HepG2 (cell line): ENCODE data around the gene SLC2A8. TPM values are rescaled to one million over a fixed set of nuclear protein-coding genes. Genes with fewer than 3 reads are reported as not detected.

Experiments
- ASH2L ChIP-seq: fragments of 300-600, 200-600 bp; sonication (generic); IDR thresholded peaks from 2 replicates; pipeline ENCODE4 v1.7.0; 2017; ENCODE audit warnings: low read depth, mild to moderate bottlenecking, moderate library complexity, mixed read lengths, low read length; ENCODE audit not compliant: insufficient read length
- BHLHE40 ChIP-seq: IDR thresholded peaks from 2 replicates; pipeline ENCODE4 v1.6.1; 2011; ENCODE audit warnings: low read length, improper control_type of control experiment
- NFE2L1 ChIP-seq: sonication (generic); formaldehyde crosslinking; IDR thresholded peaks from 2 replicates; pipeline ENCODE4 v1.4.0; 2020; ENCODE audit warnings: missing genetic modification reagents, mild to moderate bottlenecking, borderline replicate concordance
- PAWR ChIP-seq: sonication (generic); formaldehyde crosslinking; IDR thresholded peaks from 2 replicates; pipeline ENCODE4 v1.4.0; 2020; ENCODE audit warnings: missing genetic modification reagents, mild to moderate bottlenecking, borderline replicate concordance
- RFX5 ChIP-seq: IDR thresholded peaks from 2 replicates; pipeline ENCODE4 v1.6.1; 2011; ENCODE audit warnings: low read depth, low read length, improper control_type of control experiment
- SIX1 ChIP-seq: sonication (generic); formaldehyde crosslinking; IDR thresholded peaks from 2 replicates; pipeline ENCODE4 v1.4.0; 2020; ENCODE audit warnings: missing genetic modification reagents, borderline replicate concordance
- SNAPC2 ChIP-seq: sonication (generic); formaldehyde crosslinking; IDR thresholded peaks from 2 replicates; pipeline ENCODE4 v1.8.1; 2022; ENCODE audit warnings: mild to moderate bottlenecking, missing genetic modification reagents
- SRSF9 ChIP-seq: fragments of 200-400 bp; formaldehyde crosslinking; IDR thresholded peaks from 2 replicates; pipeline ENCODE4 v1.6.1; 2018; ENCODE audit warnings: borderline replicate concordance, mild to moderate bottlenecking, low read depth, low read length; ENCODE audit not compliant: insufficient read depth, poor library complexity, severe bottlenecking
- TERF1 ChIP-seq: sonication (generic); formaldehyde crosslinking; IDR thresholded peaks from 2 replicates; pipeline ENCODE4 v1.8.0; 2022; ENCODE audit warnings: mild to moderate bottlenecking, missing genetic modification reagents, moderate library complexity
- ZKSCAN8 ChIP-seq: IDR thresholded peaks from 2 replicates; pipeline ENCODE4 v1.6.1; 2016; ENCODE audit warnings: borderline replicate concordance, missing genetic modification reagents, missing compliant biosample characterization
- polyA plus RNA-seq, 8 experiments: library from polyadenylated mRNA; depleted of rRNA in 3 of 8; stranded (reverse) in 7 of 8; unstranded in 1 of 8; fragments of >200 nt; fragmentation: Illumina TruSeq in 4 of 8; extraction: Trizol in 4 of 8; gene quantifications; 2 replicates each; pipeline versions ENCODE4 v1.2.1 to v1.2.3, GENCODE V29; 2011 to 2016; ENCODE audit warnings: low read depth in 4 of 8, missing spikeins in 1 of 8, mixed read lengths in 1 of 8; ENCODE audit not compliant: insufficient read depth in 1 of 8
- total RNA-seq, 5 experiments: library from RNA; depleted of rRNA; stranded (reverse); fragments of >200 nt; fragmentation: Illumina TruSeq; extraction: Trizol; gene quantifications; 2 replicates each; pipeline ENCODE4 v1.2.3, GENCODE V29; 2016; ENCODE audit warnings: low read depth in 1 of 5
- TF ChIP-seq, protein P1 (sequence below): sonication (generic); formaldehyde crosslinking; IDR thresholded peaks from 2 replicates; pipeline ENCODE4 v1.9.0; 2021; ENCODE audit warnings: missing genetic modification reagents, borderline replicate concordance
- TF ChIP-seq, protein P2 (sequence below): sonication (generic); formaldehyde crosslinking; IDR thresholded peaks from 2 replicates; pipeline ENCODE4 v1.4.0; 2020; ENCODE audit warnings: missing genetic modification reagents
- TF ChIP-seq, protein P3 (sequence below): sonication (generic); formaldehyde crosslinking; IDR thresholded peaks from 2 replicates; pipeline ENCODE4 v1.4.0; 2020; ENCODE audit warnings: missing genetic modification reagents

SLC2A8 gene
- total and polyA plus RNA-seq, 2 of the 13 experiments (the other 11 are each of a cell fraction or from before 2014, with no cell fraction given): 22.6 to 48.6 TPM

DNA sequence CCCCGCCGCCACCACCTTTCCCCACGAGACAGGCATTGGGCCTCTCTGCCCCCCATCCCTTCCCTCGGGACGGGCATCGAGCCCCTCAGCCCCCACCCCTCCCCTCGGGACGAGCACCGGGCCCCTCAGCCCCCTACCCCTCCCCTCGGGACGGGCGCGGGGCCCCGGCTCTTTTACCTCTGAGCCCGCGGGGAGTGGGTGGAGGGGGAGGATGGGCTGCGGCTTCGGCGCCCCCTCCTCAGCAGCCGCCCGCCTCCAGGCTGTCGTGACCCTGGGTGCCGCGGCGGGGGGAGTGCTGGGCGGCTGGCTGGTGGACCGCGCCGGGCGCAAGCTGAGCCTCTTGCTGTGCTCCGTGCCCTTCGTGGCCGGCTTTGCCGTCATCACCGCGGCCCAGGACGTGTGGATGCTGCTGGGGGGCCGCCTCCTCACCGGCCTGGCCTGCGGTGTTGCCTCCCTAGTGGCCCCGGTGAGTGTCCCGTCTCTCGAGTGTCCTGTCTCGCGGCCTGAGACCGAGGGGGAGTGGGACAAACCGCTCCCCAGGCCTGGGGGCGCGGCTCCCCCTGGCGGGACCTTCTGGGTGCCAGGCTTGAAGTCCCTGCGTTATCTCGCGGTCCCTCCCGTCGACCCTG lies 791 bp downstream of the SLC2A8 start (continued):
- TF ChIP-seq NFE2L1 (CRISPR knock-in tag) (no peak), BHLHE40 (no peak), SIX1 (CRISPR knock-in tag) (no peak), ZKSCAN8 (CRISPR knock-in tag) (0 out of 2 replicates have a peak, but pooled peaks have one; percentile 19), TERF1 (CRISPR knock-in tag) (no peak), RFX5 (no peak), SRSF9 (no peak), PAWR (CRISPR knock-in tag) (no peak), SNAPC2 (CRISPR knock-in tag) (no peak), ASH2L (no peak)
- TF ChIP-seq, protein P1, sequence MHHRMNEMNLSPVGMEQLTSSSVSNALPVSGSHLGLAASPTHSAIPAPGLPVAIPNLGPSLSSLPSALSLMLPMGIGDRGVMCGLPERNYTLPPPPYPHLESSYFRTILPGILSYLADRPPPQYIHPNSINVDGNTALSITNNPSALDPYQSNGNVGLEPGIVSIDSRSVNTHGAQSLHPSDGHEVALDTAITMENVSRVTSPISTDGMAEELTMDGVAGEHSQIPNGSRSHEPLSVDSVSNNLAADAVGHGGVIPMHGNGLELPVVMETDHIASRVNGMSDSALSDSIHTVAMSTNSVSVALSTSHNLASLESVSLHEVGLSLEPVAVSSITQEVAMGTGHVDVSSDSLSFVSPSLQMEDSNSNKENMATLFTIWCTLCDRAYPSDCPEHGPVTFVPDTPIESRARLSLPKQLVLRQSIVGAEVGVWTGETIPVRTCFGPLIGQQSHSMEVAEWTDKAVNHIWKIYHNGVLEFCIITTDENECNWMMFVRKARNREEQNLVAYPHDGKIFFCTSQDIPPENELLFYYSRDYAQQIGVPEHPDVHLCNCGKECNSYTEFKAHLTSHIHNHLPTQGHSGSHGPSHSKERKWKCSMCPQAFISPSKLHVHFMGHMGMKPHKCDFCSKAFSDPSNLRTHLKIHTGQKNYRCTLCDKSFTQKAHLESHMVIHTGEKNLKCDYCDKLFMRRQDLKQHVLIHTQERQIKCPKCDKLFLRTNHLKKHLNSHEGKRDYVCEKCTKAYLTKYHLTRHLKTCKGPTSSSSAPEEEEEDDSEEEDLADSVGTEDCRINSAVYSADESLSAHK (CRISPR knock-in tag): no peak
- TF ChIP-seq, protein P2, sequence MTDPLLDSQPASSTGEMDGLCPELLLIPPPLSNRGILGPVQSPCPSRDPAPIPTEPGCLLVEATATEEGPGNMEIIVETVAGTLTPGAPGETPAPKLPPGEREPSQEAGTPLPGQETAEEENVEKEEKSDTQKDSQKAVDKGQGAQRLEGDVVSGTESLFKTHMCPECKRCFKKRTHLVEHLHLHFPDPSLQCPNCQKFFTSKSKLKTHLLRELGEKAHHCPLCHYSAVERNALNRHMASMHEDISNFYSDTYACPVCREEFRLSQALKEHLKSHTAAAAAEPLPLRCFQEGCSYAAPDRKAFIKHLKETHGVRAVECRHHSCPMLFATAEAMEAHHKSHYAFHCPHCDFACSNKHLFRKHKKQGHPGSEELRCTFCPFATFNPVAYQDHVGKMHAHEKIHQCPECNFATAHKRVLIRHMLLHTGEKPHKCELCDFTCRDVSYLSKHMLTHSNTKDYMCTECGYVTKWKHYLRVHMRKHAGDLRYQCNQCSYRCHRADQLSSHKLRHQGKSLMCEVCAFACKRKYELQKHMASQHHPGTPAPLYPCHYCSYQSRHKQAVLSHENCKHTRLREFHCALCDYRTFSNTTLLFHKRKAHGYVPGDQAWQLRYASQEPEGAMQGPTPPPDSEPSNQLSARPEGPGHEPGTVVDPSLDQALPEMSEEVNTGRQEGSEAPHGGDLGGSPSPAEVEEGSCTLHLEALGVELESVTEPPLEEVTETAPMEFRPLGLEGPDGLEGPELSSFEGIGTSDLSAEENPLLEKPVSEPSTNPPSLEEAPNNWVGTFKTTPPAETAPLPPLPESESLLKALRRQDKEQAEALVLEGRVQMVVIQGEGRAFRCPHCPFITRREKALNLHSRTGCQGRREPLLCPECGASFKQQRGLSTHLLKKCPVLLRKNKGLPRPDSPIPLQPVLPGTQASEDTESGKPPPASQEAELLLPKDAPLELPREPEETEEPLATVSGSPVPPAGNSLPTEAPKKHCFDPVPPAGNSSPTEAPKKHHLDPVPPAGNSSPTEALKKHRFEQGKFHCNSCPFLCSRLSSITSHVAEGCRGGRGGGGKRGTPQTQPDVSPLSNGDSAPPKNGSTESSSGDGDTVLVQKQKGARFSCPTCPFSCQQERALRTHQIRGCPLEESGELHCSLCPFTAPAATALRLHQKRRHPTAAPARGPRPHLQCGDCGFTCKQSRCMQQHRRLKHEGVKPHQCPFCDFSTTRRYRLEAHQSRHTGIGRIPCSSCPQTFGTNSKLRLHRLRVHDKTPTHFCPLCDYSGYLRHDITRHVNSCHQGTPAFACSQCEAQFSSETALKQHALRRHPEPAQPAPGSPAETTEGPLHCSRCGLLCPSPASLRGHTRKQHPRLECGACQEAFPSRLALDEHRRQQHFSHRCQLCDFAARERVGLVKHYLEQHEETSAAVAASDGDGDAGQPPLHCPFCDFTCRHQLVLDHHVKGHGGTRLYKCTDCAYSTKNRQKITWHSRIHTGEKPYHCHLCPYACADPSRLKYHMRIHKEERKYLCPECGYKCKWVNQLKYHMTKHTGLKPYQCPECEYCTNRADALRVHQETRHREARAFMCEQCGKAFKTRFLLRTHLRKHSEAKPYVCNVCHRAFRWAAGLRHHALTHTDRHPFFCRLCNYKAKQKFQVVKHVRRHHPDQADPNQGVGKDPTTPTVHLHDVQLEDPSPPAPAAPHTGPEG (CRISPR knock-in tag): no peak
- TF ChIP-seq, protein P3, sequence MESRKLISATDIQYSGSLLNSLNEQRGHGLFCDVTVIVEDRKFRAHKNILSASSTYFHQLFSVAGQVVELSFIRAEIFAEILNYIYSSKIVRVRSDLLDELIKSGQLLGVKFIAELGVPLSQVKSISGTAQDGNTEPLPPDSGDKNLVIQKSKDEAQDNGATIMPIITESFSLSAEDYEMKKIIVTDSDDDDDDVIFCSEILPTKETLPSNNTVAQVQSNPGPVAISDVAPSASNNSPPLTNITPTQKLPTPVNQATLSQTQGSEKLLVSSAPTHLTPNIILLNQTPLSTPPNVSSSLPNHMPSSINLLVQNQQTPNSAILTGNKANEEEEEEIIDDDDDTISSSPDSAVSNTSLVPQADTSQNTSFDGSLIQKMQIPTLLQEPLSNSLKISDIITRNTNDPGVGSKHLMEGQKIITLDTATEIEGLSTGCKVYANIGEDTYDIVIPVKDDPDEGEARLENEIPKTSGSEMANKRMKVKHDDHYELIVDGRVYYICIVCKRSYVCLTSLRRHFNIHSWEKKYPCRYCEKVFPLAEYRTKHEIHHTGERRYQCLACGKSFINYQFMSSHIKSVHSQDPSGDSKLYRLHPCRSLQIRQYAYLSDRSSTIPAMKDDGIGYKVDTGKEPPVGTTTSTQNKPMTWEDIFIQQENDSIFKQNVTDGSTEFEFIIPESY (CRISPR knock-in tag): no peak
